Hepatocyte (in vitro differentiated cells): Measurements from ENCODE around the gene ZDHHC24.

ENCODE experiments used
- CTCF ChIP-seq: fragments of 200-600 bp; sonication (generic); IDR thresholded peaks from 2 replicates; pipeline ENCODE4 v1.5.1; 2016; ENCODE audit warnings: antibody characterized with exemption, mild to moderate bottlenecking; ENCODE audit not compliant: poor library complexity
- EZH2 ChIP-seq: fragments of 200-600 bp; sonication (generic); IDR thresholded peaks from 2 replicates; pipeline ENCODE4 v1.6.1; 2016; ENCODE audit warnings: antibody characterized with exemption, mild to moderate bottlenecking, borderline replicate concordance

GRCh38 chr11:66546966-66547661 is 1.3 kb upstream of the ZDHHC24 start:
- no peak for TF ChIP-seq CTCF
- TF ChIP-seq EZH2: no peak
